GM18499 (cell line): Measurements from ENCODE around the gene TMEM45B.
"Not testable (repeated sequence)": the region's sequence is repeated elsewhere in the genome, so short reads cannot be mapped to it uniquely, and the experiment has no call there.

Experiments used
- ATAC-seq: cut with Tn5 transposase; IDR thresholded peaks from one replicate; pipeline ENCODE4 v1.9.1; 2021; ENCODE audit warnings: moderate number of reproducible peaks; ENCODE audit not compliant: insufficient read depth, unreplicated experiment

TMEM45B gene

GRCh38 chr11:129803533-129803932 is 12.1 kb upstream of the TMEM45B start:
- ATAC-seq, result no peak

- ATAC-seq, result no peak
These were observed 11.6 kb upstream of the TMEM45B start for GRCh38 chr11:129804012-129804411.

- ATAC-seq, result not testable (repeated sequence)
These were observed 7.4 kb upstream of the TMEM45B start for GRCh38 chr11:129808241-129808640.

GRCh38 chr11:129813231-129813791 is 2.3 kb upstream of the TMEM45B start:
- no peak for ATAC-seq

- no peak for ATAC-seq
These were observed 1.2 kb upstream of the TMEM45B start for GRCh38 chr11:129814244-129815014.

GRCh38 chr11:129817534-129818051 is 1.9 kb downstream of the TMEM45B start:
- ATAC-seq, result no peak

GRCh38 chr11:129818236-129818635 is 2.6 kb downstream of the TMEM45B start:
- not testable (repeated sequence) for ATAC-seq

- ATAC-seq, result no peak
These were observed 3.6 kb downstream of the TMEM45B start for GRCh38 chr11:129819237-129819636.

GRCh38 chr11:129820228-129820627 is 4.6 kb downstream of the TMEM45B start:
- ATAC-seq, result not testable (repeated sequence)

- ATAC-seq, result not testable (repeated sequence)
These were observed 7.6 kb downstream of the TMEM45B start for GRCh38 chr11:129823281-129823680.

GRCh38 chr11:129823799-129824198 is 8.2 kb downstream of the TMEM45B start:
- ATAC-seq, result not testable (repeated sequence)

- ATAC-seq, result no peak
These were observed 9.7 kb downstream of the TMEM45B start for GRCh38 chr11:129825380-129825779.

- no peak for ATAC-seq
These were observed 12.7 kb downstream of the TMEM45B start for GRCh38 chr11:129828301-129828836.

- not testable (repeated sequence) for ATAC-seq
These were observed 13.8 kb downstream of the TMEM45B start for GRCh38 chr11:129829497-129829896.

- ATAC-seq, result not testable (repeated sequence)
These were observed 15.6 kb downstream of the TMEM45B start for GRCh38 chr11:129831227-129831626.

GRCh38 chr11:129833260-129833659 is 17.6 kb downstream of the TMEM45B start:
- ATAC-seq, result not testable (repeated sequence)

GRCh38 chr11:129836423-129836891 is 20.8 kb downstream of the TMEM45B start:
- not testable (repeated sequence) for ATAC-seq

GRCh38 chr11:129836979-129837378 is 21.3 kb downstream of the TMEM45B start:
- no peak for ATAC-seq

GRCh38 chr11:129840236-129840635 is 24.6 kb downstream of the TMEM45B start:
- no peak for ATAC-seq

- no peak for ATAC-seq
These were observed 26.5 kb downstream of the TMEM45B start for GRCh38 chr11:129842138-129842537.
